Esophagus muscularis mucosa (tissue), 4 donors: ENCODE data around the gene PGC.

Experiments
- CTCF ChIP-seq, 3 experiments: fragments of 200-600 bp in 2 of 3; fragments of 450-650 bp in 1 of 3; sonication (generic) in 2 of 3; IDR thresholded peaks; one replicate each; pipeline ENCODE4 v1.5.1; 2017 to 2019; ENCODE audit warnings: antibody characterized with exemption in 3 of 3, mild to moderate bottlenecking in 2 of 3, moderate library complexity in 1 of 3
- EP300 ChIP-seq: sonication (generic); formaldehyde crosslinking; IDR thresholded peaks from one replicate; pipeline ENCODE4 v1.6.1; 2017; ENCODE audit warnings: antibody characterized with exemption
- POLR2A ChIP-seq: fragments of 450-650 bp; IDR thresholded peaks from one replicate; pipeline ENCODE4 v1.6.1; 2017; ENCODE audit warnings: antibody characterized with exemption, moderate library complexity, mild to moderate bottlenecking, low read depth

- TF ChIP-seq CTCF (IDR thresholded peaks at IDR 0.05): no peak
- TF ChIP-seq POLR2A: no peak
- no peak for TF ChIP-seq EP300
Observed at GRCh38 chr6:41704656-41705310, 42.4 kb downstream of the PGC start.
